ENCODE data around the gene NXPH1.

NXPH1 gene

DNA sequence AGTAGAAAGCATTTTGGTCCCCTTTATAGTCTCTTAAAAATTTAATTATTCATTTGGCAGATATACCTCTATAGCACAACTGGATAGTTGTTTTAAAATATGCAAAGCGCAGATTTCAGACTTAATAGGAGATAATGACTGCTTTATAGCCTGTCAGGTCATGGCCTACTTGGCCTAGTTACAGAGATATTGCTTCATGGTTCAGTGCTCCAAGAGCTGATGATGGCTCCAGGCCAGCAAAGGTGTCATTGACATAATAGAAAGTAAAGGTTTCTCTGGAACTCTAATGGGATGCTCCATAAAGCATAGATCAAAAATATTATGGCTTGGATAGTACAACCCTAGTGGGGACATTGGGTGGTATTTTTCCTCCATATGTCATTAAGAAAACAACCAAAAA, 285.7 kb downstream of the NXPH1 start:
- TF ChIP-seq, protein P1, sequence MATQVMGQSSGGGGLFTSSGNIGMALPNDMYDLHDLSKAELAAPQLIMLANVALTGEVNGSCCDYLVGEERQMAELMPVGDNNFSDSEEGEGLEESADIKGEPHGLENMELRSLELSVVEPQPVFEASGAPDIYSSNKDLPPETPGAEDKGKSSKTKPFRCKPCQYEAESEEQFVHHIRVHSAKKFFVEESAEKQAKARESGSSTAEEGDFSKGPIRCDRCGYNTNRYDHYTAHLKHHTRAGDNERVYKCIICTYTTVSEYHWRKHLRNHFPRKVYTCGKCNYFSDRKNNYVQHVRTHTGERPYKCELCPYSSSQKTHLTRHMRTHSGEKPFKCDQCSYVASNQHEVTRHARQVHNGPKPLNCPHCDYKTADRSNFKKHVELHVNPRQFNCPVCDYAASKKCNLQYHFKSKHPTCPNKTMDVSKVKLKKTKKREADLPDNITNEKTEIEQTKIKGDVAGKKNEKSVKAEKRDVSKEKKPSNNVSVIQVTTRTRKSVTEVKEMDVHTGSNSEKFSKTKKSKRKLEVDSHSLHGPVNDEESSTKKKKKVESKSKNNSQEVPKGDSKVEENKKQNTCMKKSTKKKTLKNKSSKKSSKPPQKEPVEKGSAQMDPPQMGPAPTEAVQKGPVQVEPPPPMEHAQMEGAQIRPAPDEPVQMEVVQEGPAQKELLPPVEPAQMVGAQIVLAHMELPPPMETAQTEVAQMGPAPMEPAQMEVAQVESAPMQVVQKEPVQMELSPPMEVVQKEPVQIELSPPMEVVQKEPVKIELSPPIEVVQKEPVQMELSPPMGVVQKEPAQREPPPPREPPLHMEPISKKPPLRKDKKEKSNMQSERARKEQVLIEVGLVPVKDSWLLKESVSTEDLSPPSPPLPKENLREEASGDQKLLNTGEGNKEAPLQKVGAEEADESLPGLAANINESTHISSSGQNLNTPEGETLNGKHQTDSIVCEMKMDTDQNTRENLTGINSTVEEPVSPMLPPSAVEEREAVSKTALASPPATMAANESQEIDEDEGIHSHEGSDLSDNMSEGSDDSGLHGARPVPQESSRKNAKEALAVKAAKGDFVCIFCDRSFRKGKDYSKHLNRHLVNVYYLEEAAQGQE (IDR thresholded peaks at IDR 0.05; ENCODE audit: low read depth), result no peak
- TF ChIP-seq EGR1 (IDR thresholded peaks at IDR 0.05) (no peak), TCF12 (IDR thresholded peaks at IDR 0.05; ENCODE audit: low read depth) (no peak), FOXM1 (IDR thresholded peaks at IDR 0.05; ENCODE audit: borderline replicate concordance, low read depth) (no peak), TEAD4 (IDR thresholded peaks at IDR 0.05) (no peak), YY1 (IDR thresholded peaks at IDR 0.05; ENCODE audit: low read depth) (no peak), EP300 (IDR thresholded peaks at IDR 0.05; ENCODE audit: borderline replicate concordance) (no peak), CREB1 (IDR thresholded peaks at IDR 0.05; ENCODE audit: low read depth) (no peak)

- TF ChIP-seq, protein P1 (IDR thresholded peaks at IDR 0.05; ENCODE audit: low read depth), result peak; percentile 85
- TF ChIP-seq FOXM1 (IDR thresholded peaks at IDR 0.05; ENCODE audit: borderline replicate concordance, low read depth), result no peak
- no peak for TF ChIP-seq TAF1 (IDR thresholded peaks at IDR 0.05; ENCODE audit: low read depth)
- no peak for TF ChIP-seq TCF12 (IDR thresholded peaks at IDR 0.05; ENCODE audit: low read depth)
- peak; percentile 73 for TF ChIP-seq RAD21 (IDR thresholded peaks at IDR 0.05; ENCODE audit: low read depth)
- TF ChIP-seq CEBPB (IDR thresholded peaks at IDR 0.05), result no peak
- peak; percentile 35; the same call in 1 of the 2 replicates for TF ChIP-seq TEAD4 (IDR thresholded peaks at IDR 0.05)
- no peak for TF ChIP-seq NFIC (IDR thresholded peaks at IDR 0.05)
- TF ChIP-seq, protein P2, sequence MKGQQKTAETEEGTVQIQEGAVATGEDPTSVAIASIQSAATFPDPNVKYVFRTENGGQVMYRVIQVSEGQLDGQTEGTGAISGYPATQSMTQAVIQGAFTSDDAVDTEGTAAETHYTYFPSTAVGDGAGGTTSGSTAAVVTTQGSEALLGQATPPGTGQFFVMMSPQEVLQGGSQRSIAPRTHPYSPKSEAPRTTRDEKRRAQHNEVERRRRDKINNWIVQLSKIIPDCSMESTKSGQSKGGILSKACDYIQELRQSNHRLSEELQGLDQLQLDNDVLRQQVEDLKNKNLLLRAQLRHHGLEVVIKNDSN (IDR thresholded peaks at IDR 0.05), result no peak
These were observed 290.8 kb downstream of the NXPH1 start for GRCh38 chr7:8724080-8724718.

- no peak for TF ChIP-seq FOXM1 (IDR thresholded peaks at IDR 0.05; ENCODE audit: borderline replicate concordance, low read depth)
These were observed 306.4 kb downstream of the NXPH1 start for GRCh38 chr7:8739837-8740236.

GRCh38 chr7:8742837-8743236, 309.4 kb downstream of the NXPH1 start:
- TF ChIP-seq NFIC (IDR thresholded peaks at IDR 0.05) (no peak), ZBTB7A (IDR thresholded peaks at IDR 0.05; ENCODE audit: low read depth) (no peak), FOXM1 (IDR thresholded peaks at IDR 0.05; ENCODE audit: borderline replicate concordance, low read depth) (no peak), EGR1 (IDR thresholded peaks at IDR 0.05) (no peak)

GRCh38 chr7:8747338-8747737, 313.9 kb downstream of the NXPH1 start:
- TF ChIP-seq YY1 (IDR thresholded peaks at IDR 0.05; ENCODE audit: low read depth) (no peak), CEBPB (IDR thresholded peaks at IDR 0.05) (no peak), FOXM1 (IDR thresholded peaks at IDR 0.05; ENCODE audit: borderline replicate concordance, low read depth) (no peak)
- TF ChIP-seq, protein P2 (IDR thresholded peaks at IDR 0.05), result no peak

DNA sequence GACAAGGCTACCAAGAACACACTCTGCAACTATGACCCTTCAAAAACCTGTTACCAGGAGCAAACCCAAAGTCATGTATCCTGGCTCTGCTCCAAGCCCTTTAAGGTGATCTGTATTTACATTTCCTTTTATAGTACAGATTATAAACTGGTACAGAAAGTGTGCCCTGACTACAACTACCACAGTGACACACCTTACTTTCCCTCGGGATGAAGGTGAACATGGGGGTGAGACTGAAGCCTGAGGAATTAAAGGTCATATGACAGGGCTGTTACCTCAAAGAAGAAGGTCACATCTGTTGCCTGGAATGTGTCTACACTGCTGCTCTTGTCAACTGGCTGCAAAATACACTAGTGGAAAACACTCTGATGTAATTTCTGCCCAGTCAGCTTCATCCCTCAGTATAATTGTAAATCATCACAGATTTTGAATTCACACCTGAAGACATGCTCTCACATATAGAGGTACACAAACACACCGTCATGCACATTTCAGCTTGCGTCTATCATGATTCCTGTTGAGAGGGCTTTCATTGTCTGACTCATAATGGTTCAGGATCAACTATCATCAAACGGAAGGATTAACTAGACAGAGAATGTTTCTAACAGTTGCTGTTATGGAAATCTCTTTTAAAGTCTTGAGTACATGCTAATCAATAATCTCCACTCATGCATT, 318.3 kb downstream of the NXPH1 start:
- no peak for TF ChIP-seq EP300 (IDR thresholded peaks at IDR 0.05; ENCODE audit: borderline replicate concordance)
- TF ChIP-seq FOXM1 (IDR thresholded peaks at IDR 0.05; ENCODE audit: borderline replicate concordance, low read depth), result no peak
- TF ChIP-seq, protein P1 (IDR thresholded peaks at IDR 0.05; ENCODE audit: low read depth), result no peak
- TF ChIP-seq MAX (IDR thresholded peaks at IDR 0.05), result no peak
- no peak for TF ChIP-seq CEBPB (IDR thresholded peaks at IDR 0.05)
- TF ChIP-seq, protein P2 (IDR thresholded peaks at IDR 0.05), result no peak
- no peak for TF ChIP-seq RAD21 (IDR thresholded peaks at IDR 0.05; ENCODE audit: low read depth)
- TF ChIP-seq CREB1 (IDR thresholded peaks at IDR 0.05; ENCODE audit: low read depth), result no peak
- TF ChIP-seq TCF12 (IDR thresholded peaks at IDR 0.05; ENCODE audit: low read depth), result no peak
- no peak for TF ChIP-seq TEAD4 (IDR thresholded peaks at IDR 0.05)
- TF ChIP-seq TAF1 (IDR thresholded peaks at IDR 0.05; ENCODE audit: low read depth), result no peak
- TF ChIP-seq ZBTB7A (IDR thresholded peaks at IDR 0.05; ENCODE audit: low read depth), result no peak
- no peak for TF ChIP-seq NFIC (IDR thresholded peaks at IDR 0.05)
- no peak for TF ChIP-seq EGR1 (IDR thresholded peaks at IDR 0.05)
- TF ChIP-seq YY1 (IDR thresholded peaks at IDR 0.05; ENCODE audit: low read depth), result no peak
